ENCODE data around the gene TMEM151A.

The TMEM151A gene

DNA sequence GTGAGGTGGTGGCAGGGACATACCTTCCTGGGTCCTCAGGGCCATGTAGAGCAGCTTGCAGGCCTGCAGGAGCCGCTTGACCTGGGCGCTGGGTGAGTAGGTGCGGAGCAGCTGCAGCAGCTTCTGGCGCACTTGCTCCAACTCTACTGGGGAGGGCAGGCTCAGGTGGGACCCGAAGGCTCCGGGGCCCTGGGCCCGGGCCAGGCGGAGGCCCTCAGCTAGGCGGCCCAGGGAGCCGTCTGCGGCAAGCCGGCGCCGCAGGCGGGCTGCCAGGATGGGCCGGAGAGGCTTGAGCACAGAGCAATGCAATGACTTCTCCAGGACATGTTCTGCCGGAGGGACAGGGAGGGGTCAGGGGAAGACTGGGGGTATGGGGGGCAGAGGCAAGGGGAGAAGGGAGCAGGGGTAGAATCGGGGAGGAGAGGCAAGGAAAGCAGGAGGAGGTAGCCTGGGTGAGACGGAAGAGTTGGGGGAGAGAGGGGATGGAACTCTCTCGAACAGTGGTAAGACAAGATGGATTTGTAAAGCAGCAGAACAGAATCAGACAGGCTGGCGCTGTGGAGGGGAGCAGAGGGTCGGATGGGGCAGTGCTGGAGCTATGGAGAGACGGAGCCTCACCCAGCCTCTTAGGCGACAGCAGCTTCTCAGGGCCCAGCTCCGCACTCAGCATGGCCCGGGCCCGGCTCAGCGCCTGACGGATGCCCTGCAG is 42.4 kb downstream of the TMEM151A start:
- Mint-ChIP-seq H3K4me3 (peak overlapping the region; percentile 35 to 70 (median 57)), H3K27me3 (ENCODE audit: low read depth) (peaks cover 6% of the 10 kb centered on the region), H3K27ac (no peak overlapping the region), H3K4me1 (peaks cover 15% of the 10 kb centered on the region), H3K36me3 (ENCODE audit: low read depth) (peaks cover 5% of the 10 kb centered on the region), H3K9me3 (no peaks in the 10 kb centered on the region)
- TF ChIP-seq CTCF (IDR thresholded peaks at IDR 0.05; ENCODE audit: unreplicated experiment in 3 of 3): no peak

- Mint-ChIP-seq H3K9me3 (no peaks in the 10 kb centered on the region), H3K36me3 (ENCODE audit: low read depth) (peaks cover 7% of the 10 kb centered on the region), H3K27me3 (ENCODE audit: low read depth) (peaks cover 6% of the 10 kb centered on the region), H3K4me1 (peaks cover 15% of the 10 kb centered on the region), H3K27ac (no peak overlapping the region), H3K4me3 (peak overlapping the region; percentile 71 to 73 (median 73))
- no peak for TF ChIP-seq CTCF (IDR thresholded peaks at IDR 0.05; ENCODE audit: unreplicated experiment in 3 of 3)
These were observed 43.1 kb downstream of the TMEM151A start for GRCh38 chr11:66334605-66335442.

DNA sequence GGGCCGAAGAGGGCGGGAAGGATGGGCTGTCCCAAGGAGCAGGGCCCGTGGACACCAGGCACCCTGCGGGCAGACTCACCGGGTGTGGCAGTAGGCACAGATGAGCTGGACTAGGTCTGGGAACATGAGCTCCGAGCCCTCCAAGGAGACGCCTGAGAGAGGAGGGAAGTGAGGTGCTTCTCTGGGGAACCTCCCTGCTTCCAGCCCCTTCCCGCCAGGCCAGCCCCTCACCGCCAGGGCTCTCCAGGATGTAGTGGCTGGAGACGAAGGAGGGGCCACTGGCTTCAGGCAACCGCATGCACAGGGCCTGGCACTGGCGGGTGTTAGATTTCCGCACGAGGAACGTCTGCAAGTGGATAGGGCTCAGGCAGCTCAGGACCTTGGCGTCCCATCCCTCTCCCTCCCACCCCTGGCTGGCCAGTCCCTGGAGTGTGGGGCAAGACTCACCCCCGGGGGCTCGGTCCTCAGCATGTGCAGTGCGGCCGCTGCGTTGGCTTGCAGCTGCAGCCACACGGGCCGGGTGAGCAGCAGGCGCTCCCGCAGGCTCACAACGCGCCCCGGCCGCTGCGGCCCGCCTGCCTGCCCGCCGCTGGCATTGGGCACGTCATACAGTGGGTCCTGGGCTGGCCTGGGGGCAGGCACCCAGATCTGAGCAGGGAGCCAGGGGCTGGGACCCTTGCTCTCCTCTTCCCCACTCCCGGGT is 44.0 kb downstream of the TMEM151A start:
- Mint-ChIP-seq H3K36me3 (ENCODE audit: low read depth) (peaks cover 9% of the 10 kb centered on the region), H3K27ac (peak overlapping the region in 1 of 3 experiments; percentile 38), H3K4me3 (peak overlapping the region; percentile 92 to 95 (median 95)), H3K27me3 (ENCODE audit: low read depth) (peaks cover 6% of the 10 kb centered on the region), H3K4me1 (peaks cover 15% of the 10 kb centered on the region), H3K9me3 (no peaks in the 10 kb centered on the region)
- TF ChIP-seq CTCF (IDR thresholded peaks at IDR 0.05; ENCODE audit: unreplicated experiment in 3 of 3): no peak

- TF ChIP-seq CTCF (IDR thresholded peaks at IDR 0.05; ENCODE audit: unreplicated experiment in 3 of 3): peak in 2 of 3 experiments; percentile 21 to 43
- H3K4me3 Mint-ChIP-seq: peak within 1 kb of the TSS; percentile 92 to 95 (median 95)
- H3K9me3 Mint-ChIP-seq: no peaks in the 10 kb centered on the region
- H3K4me1 Mint-ChIP-seq: peaks cover 15% of the 10 kb centered on the region
- peak within 1 kb of the TSS; percentile 24 to 43 (median 38) for H3K27ac Mint-ChIP-seq
- peaks cover 6% of the 10 kb centered on the region for H3K27me3 Mint-ChIP-seq (ENCODE audit: low read depth)
- H3K36me3 Mint-ChIP-seq (ENCODE audit: low read depth): peaks cover 12% of the 10 kb centered on the region
These were observed 44.8 kb downstream of the TMEM151A start, which contains the start of gene RIN1 for GRCh38 chr11:66336234-66337102. RIN1 (minus strand) TSS chr11:66336434; CDS start chr11:66336402, 32 bp downstream.

Measured in nephron (organoid).